Heart right ventricle (tissue), 16 donors: ENCODE data around the gene TECPR2. TPM values are rescaled to one million over a fixed set of nuclear protein-coding genes. Genes with fewer than 3 reads are reported as not detected.
A peak's percentile ranks its signal among the peaks of the same experiment; 100 is the strongest.

ENCODE experiments used
- ATAC-seq, 8 donors: fragments of 200-7000 bp; cut with Tn5 transposase; one replicate each; pipeline ENCODE4 v1.9.1; 2020; ENCODE audit warnings: mild to moderate bottlenecking in 8 of 8, moderate library complexity in 8 of 8, moderate number of reproducible peaks in 1 of 8
- DNase-seq, 2 donors: peaks; one replicate each; pipeline ENCODE4 v3.0.0-alpha.2; 2020
- H3K27ac ChIP-seq, 10 donors: fragments of 200-600 bp; sonication (generic) in 2 of 10; one replicate each; pipeline versions ENCODE4 v1.5.0 to v1.8.0; 2020 to 2022; ENCODE audit warnings: mild to moderate bottlenecking in 3 of 10
- H3K27me3 ChIP-seq, 7 donors: fragments of 200-600 bp; one replicate each; pipeline ENCODE4 v1.8.0; 2021 to 2022; ENCODE audit warnings: mild to moderate bottlenecking in 2 of 7
- H3K36me3 ChIP-seq, 9 donors: fragments of 200-600 bp; sonication (generic) in 1 of 9; one replicate each; pipeline versions ENCODE4 v1.5.0 to v1.8.0; 2020 to 2022; ENCODE audit warnings: mild to moderate bottlenecking in 2 of 9
- H3K4me1 ChIP-seq, 9 donors: fragments of 200-600 bp; sonication (generic) in 1 of 9; one replicate each; pipeline versions ENCODE4 v1.5.0 to v1.8.0; 2020 to 2022; ENCODE audit warnings: mild to moderate bottlenecking in 4 of 9
- H3K4me3 ChIP-seq, 10 donors: fragments of 200-600 bp; sonication (generic) in 2 of 10; one replicate each; pipeline versions ENCODE4 v1.5.0 to v1.8.0; 2020 to 2022; ENCODE audit warnings: mild to moderate bottlenecking in 7 of 10, moderate library complexity in 2 of 10
- H3K9me3 ChIP-seq, 11 donors: fragments of 200-600 bp in 10 of 11; sonication (generic) in 2 of 11; one replicate each; pipeline versions ENCODE4 v1.5.0 to v1.8.0; 2013 to 2022; ENCODE audit warnings: mild to moderate bottlenecking in 2 of 11, control low read depth in 1 of 11, moderate library complexity in 1 of 11
- WGBS, 2 donors: extraction: QIAGEN DNeasy Blood & Tissue Kit; methylation state at CpG; one replicate each; pipeline ENCODE4 v1.1.7; 2013; ENCODE audit warnings: inconsistent platforms in 1 of 2; 5-methylcytosine and 5-hydroxymethylcytosine counted together
- intact Hi-C, 10 donors: fragments of 100-400 bp; cut with DNase I; formaldehyde crosslinking; loops; one replicate each; pipeline versions ENCODE4 v1.11.1 to v1.14.2; 2022
- long read RNA-seq, 3 donors: library from polyadenylated mRNA; unstranded; transcript quantifications; one replicate each; pipeline ENCODE4 v2.0.0, GENCODE V29; 2020 to 2021
- polyA plus RNA-seq, 2 donors: library from polyadenylated mRNA; stranded (reverse); fragments of 200-250 nt; gene quantifications; one replicate each; pipeline ENCODE4 v1.2.3, GENCODE V29; 2013
- total RNA-seq, 10 donors: library from RNA; stranded (reverse); fragmentation: NEBNext Ultra II Directional in 3 of 10; extraction: Animal tissue kit (Norgen Biotek cat#: 25700) in 3 of 10; gene quantifications; one replicate each; pipeline versions ENCODE4 v1.2.1 to v1.2.4, GENCODE V29; 2021 to 2023
- TF ChIP-seq, protein P1 (sequence below), 9 donors: fragments of 200-600 bp; sonication (generic) in 2 of 9; IDR thresholded peaks; one replicate each; pipeline versions ENCODE4 v1.5.0 to v1.8.0; 2021 to 2022; ENCODE audit warnings: antibody characterized with exemption in 9 of 9, mild to moderate bottlenecking in 5 of 9, moderate library complexity in 1 of 9
- donor health status: Arrhythmogenic right ventricular cardiomyopathy.
- donor health status: ischemic (EF 13 %, LVEDD 7.1; RV severe dilation, severe dysfunction).
- donor health status: healthy with polysubstance abuse.
- donor health status: DM: no; HTN: yes; CAD: no.
- donor health status: DM: no; HTN: no; CAD: no.
- donor health status: ischemic (EF 25% LVEDD 6.9; RV normal size, moderate dysfunction).
- donor health status: ischemic (EF 25% LVEDD 5.7; RV mildly dilated, moderate dysfunction).
- donor health status: healthy.
- donor health status: DM: yes; HTN: yes; CAD: no.
- donor health status: Ischemic cardiomyopathy.
- donor health status: ischemic (EF 35%, LVEDD 5.7; RV mildly dilated, moderate dysfunction).
- donor health status: nonischemic (EF 11% LVEDD 7.7; RV severe dilation, severe dysfunction).
- donor health status: DM: yes; HTN: yes; CAD: no.
- donor health status: PGD.
- donor health status: ischemic (EF 29% LVEDD 5.4; RV normal size, mild dysfunction).
- donor health status: nonischemic (EF 23%, LVEDD 6.1; RV moderate dilation, normal function).

The TECPR2 gene, protein sequence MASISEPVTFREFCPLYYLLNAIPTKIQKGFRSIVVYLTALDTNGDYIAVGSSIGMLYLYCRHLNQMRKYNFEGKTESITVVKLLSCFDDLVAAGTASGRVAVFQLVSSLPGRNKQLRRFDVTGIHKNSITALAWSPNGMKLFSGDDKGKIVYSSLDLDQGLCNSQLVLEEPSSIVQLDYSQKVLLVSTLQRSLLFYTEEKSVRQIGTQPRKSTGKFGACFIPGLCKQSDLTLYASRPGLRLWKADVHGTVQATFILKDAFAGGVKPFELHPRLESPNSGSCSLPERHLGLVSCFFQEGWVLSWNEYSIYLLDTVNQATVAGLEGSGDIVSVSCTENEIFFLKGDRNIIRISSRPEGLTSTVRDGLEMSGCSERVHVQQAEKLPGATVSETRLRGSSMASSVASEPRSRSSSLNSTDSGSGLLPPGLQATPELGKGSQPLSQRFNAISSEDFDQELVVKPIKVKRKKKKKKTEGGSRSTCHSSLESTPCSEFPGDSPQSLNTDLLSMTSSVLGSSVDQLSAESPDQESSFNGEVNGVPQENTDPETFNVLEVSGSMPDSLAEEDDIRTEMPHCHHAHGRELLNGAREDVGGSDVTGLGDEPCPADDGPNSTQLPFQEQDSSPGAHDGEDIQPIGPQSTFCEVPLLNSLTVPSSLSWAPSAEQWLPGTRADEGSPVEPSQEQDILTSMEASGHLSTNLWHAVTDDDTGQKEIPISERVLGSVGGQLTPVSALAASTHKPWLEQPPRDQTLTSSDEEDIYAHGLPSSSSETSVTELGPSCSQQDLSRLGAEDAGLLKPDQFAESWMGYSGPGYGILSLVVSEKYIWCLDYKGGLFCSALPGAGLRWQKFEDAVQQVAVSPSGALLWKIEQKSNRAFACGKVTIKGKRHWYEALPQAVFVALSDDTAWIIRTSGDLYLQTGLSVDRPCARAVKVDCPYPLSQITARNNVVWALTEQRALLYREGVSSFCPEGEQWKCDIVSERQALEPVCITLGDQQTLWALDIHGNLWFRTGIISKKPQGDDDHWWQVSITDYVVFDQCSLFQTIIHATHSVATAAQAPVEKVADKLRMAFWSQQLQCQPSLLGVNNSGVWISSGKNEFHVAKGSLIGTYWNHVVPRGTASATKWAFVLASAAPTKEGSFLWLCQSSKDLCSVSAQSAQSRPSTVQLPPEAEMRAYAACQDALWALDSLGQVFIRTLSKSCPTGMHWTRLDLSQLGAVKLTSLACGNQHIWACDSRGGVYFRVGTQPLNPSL (N-terminal part only)
- total RNA-seq (10 to 100 TPM; 20.1 to 34.2 (median 25.3) TPM), polyA plus RNA-seq (1 to 10 TPM; 6.8 to 6.9 TPM)
- long read RNA-seq, donor 1, partial matches to known transcripts, result 5 of 17 reads
- long read RNA-seq, donor 1, other reads (novel, unspliced or antisense), result 11 of 17 reads
- long read RNA-seq, donor 2, partial matches to known transcripts, result 6 of 16 reads
- long read RNA-seq, donor 2, other reads (novel, unspliced or antisense), result 10 of 16 reads
- long read RNA-seq, donor 3, partial matches to known transcripts, result 41 of 45 reads
- long read RNA-seq, donor 3, other reads (novel, unspliced or antisense), result 3 of 45 reads

- DNase-seq (peak; percentile 98 to 99), ATAC-seq (peak; percentile 98 to 100 (median 99))
- H3K27ac ChIP-seq, result peak within 1 kb of the TSS; percentile 68 to 96 (median 94)
- H3K36me3 ChIP-seq, result peaks cover 0 to 30% (median 20%) of the 10 kb centered on the region in 9 donors
- H3K9me3 ChIP-seq, result no peaks in the 10 kb centered on the region
- intact Hi-C loops, result loop anchor here in 2 of 10 donors (5.0 kb wide), 2 partner anchors 45 to 155 kb away; partner anchors contain the start of gene ZNF839 (in 1 of the 2)
- TF ChIP-seq, protein P1, sequence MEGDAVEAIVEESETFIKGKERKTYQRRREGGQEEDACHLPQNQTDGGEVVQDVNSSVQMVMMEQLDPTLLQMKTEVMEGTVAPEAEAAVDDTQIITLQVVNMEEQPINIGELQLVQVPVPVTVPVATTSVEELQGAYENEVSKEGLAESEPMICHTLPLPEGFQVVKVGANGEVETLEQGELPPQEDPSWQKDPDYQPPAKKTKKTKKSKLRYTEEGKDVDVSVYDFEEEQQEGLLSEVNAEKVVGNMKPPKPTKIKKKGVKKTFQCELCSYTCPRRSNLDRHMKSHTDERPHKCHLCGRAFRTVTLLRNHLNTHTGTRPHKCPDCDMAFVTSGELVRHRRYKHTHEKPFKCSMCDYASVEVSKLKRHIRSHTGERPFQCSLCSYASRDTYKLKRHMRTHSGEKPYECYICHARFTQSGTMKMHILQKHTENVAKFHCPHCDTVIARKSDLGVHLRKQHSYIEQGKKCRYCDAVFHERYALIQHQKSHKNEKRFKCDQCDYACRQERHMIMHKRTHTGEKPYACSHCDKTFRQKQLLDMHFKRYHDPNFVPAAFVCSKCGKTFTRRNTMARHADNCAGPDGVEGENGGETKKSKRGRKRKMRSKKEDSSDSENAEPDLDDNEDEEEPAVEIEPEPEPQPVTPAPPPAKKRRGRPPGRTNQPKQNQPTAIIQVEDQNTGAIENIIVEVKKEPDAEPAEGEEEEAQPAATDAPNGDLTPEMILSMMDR (IDR thresholded peaks at IDR 0.05), result no peak
- peaks cover 0 to 41% (median 25%) of the 10 kb centered on the region in 9 donors for H3K4me1 ChIP-seq
- peak within 1 kb of the TSS; percentile 64 to 95 (median 86) for H3K4me3 ChIP-seq
- 0 to 1% methylated on average over 49 to 57 of the region's 58 CpGs for WGBS, 2 donors
- no peaks in the 10 kb centered on the region for H3K27me3 ChIP-seq
These were observed at the start of gene TECPR2, which contains the start of gene CINP for GRCh38 chr14:102362545-102363181. Gene TECPR2 (plus strand): TSS chr14:102362941. CDS start chr14:102376722, 13,781 bp downstream. Gene CINP (minus strand): TSS chr14:102362890. CDS start chr14:102362851, 39 bp downstream.

GRCh38 chr14:102314242-102315011, 48.3 kb upstream of the TECPR2 start:
- Histone ChIP-seq H3K4me1 (peaks cover 0 to 47% (median 36%) of the 10 kb centered on the region in 9 donors), H3K27me3 (no peaks in the 10 kb centered on the region), H3K4me3 (peak overlapping the region; percentile 18 to 63 (median 50)), H3K9me3 (no peaks in the 10 kb centered on the region), H3K27ac (peak overlapping the region in 7 of 10 donors; percentile 2 to 70 (median 34)), H3K36me3 (no peaks in the 10 kb centered on the region)
- 5 to 8% methylated on average over 52 of the region's 52 CpGs for WGBS, 2 donors
- TF ChIP-seq, protein P1 (IDR thresholded peaks at IDR 0.05), result peak; percentile 91 to 100 (median 98)
- ATAC-seq, result peak; percentile 66 to 81 (median 72)
- intact Hi-C loops, result loop anchor here (1.0 to 10.0 kb wide), 14 partner anchors 48 to 352 kb away; partner anchors contain the start of genes DYNC1H1 (in 3 of the 10), HSP90AA1 (in 2 of the 10), CINP (in 1 of the 10) and TECPR2 (in 1 of the 10)
- DNase-seq, result peak; percentile 86 to 87

DNA sequence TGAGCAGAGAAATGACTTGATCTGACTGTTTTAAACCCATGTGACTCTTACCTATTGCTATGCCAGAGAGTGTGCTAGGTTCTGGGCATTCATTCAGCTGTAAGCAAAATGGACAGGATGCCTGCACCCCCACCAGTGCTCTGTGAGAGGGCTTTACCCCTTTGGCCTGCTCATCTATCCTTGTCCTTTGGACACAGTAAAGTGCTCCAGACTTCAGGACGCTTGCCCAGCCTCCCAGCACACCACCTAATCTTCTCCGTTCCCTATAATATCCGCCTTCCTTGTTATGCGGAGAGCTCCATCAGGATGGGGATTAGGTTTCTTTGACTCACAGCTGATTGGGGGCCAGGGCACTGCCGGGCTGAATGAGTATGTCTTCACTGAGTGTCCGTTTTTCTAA, 47.6 kb upstream of the TECPR2 start:
- Histone ChIP-seq H3K4me1 (peaks cover 0 to 49% (median 38%) of the 10 kb centered on the region in 9 donors), H3K4me3 (no peak overlapping the region), H3K36me3 (no peaks in the 10 kb centered on the region), H3K27ac (no peak overlapping the region), H3K27me3 (no peaks in the 10 kb centered on the region), H3K9me3 (no peaks in the 10 kb centered on the region)
- TF ChIP-seq, protein P1 (IDR thresholded peaks at IDR 0.05), result no peak
- intact Hi-C loops, result loop anchor here in 8 of 10 donors (2.0 to 10.0 kb wide), 10 partner anchors 47 to 353 kb away; partner anchors contain the start of genes DYNC1H1 (in 3 of the 8), HSP90AA1 (in 2 of the 8), CINP (in 1 of the 8) and TECPR2 (in 1 of the 8)
- WGBS, 2 donors, result 89 to 92% methylated on average over 6 of the region's 6 CpGs
- ATAC-seq, result no peak
- no peak for DNase-seq
